Measurements from ENCODE around the gene ST8SIA1.

Gene ST8SIA1

DNA sequence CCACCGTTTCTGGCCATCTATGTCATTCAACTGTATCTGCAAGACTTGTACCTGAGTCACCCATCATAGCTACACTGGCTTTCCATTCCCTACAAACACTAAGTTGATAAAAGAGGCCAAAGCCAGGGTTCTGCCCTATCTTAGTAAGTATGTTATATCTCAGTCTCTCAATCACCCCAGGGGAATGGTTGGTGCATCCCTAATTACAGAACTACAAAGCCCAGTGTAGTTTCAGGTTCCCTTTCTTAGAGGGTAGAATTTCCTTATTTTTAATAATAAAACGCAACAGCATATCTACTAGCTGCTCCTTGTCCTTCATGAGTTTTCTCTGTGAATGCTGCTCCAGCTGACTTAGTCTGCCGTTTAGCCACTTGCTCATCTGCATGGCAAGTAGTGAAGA lies 57.6 kb downstream of the ST8SIA1 start:
- DNase-seq: no peak

DNA sequence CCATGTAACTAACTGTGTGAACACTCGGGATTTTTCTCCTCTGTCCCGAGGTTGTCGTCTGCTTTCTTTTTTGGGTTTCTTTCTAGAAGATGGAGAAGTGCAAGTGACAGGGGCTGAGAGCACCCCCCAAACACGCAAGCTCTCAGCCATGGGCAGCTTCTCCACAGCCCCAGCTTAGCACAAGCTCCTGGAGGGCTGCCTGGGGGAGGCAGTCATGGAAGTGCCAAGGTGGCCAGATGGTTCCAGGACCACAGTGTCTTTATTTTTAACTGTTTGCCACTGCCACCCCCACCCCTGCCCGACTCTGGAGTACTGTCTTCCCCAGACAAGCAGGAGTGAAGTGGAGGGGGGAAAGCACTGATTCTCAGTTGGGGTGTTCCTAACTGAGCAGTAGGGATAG lies 58.2 kb downstream of the ST8SIA1 start:
- DNase-seq: no peak

DNA sequence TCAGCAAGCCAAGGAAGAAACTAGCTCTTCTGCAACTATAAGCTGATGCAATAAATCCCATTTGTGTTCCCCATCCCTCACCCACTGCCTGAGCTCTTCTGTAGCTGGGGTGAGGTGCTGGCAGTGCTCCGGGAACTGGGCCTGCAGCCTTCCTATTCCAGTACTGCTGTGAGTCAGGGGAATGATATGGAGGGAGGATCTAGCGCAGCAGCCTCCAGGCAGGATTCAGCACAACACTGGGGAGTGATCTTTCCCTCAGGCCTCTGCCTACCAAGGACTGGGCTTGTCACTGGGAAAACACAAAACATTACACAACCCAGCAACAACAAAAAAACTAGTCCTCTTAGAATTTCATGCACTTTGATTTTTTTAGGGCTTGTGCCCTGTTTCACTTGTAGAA lies 58.7 kb downstream of the ST8SIA1 start:
- DNase-seq: no peak

DNA sequence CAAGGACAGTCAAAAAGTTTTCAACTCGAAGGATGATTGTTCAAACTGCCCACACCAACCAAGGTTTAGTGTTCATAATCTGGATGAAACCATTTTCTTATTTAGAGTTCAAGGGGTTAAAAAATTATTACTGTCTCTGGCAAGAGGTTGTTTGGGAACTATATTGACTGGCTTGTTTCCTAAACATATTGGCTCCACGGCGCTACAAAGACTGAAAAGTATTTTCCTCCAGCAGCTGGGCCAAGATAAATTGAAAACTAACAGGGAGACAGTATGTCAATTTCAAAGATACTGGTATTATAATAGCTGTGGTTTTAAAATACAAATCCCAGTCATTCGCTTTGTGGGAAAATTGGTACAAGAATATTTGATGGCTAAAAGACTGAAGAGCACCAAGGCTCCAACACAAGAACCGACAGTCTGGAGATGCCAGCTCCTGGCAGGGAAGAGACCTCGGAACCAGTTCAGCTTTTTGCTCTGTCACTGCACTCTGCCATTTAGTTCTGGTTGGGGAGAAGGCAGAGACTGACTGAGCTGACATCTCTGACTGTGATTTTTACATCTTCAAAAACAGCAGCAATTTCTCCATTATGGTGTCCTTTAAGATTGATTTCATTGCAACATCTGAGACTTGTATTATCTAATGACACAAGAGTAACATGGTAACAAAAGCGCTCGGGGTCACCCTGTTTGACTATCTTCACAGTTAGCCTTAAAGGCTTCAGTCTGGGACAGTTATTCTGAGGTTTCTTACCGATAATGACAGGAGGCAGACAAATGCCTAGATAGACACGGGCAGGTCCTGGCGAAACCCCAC lies 62.0 kb downstream of the ST8SIA1 start:
- DNase-seq: no peak

GRCh38 chr12:22271023-22271422 lies 63.5 kb downstream of the ST8SIA1 start:
- no peak for DNase-seq

- no peak for DNase-seq
Observed at GRCh38 chr12:22268973-22269372, 65.5 kb downstream of the ST8SIA1 start.

DNA sequence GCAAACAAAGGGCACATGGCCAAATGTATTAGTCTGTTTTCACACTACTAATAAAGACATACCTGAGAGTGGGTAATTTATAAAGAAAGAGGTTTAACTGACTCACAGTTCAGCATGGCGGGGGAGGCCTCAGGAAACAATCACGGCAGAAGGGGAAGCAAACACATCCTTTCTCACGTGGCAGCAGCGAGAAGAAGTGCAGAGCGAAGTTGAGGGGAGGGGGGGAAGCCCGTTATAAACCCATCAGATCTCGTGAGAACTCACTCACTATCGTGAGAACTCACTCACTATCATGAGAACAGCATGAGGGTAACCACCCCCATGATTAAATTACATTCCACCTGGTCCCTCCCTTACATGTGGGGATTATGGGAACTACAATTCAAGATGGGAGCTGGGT lies 66.1 kb downstream of the ST8SIA1 start:
- no peak for DNase-seq

DNA sequence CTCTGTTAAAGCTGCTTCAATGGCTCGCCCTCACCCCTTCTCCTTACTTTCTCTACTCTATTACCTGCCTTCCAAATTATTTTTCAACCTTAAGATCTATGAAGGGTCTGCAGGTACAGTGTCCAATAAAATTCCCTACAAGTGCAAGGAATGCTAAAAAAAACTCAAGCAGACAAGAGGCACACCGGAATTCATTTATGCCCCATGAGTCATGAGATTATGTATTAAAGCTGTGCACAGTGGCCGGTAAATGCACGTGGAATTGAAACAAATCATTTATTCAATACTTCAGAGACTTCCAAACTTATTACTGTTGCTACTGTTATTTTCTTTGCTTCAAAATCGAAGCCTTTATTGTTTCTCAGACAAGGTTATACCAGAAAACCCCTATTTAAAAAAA lies 68.4 kb downstream of the ST8SIA1 start:
- DNase-seq: no peak

GRCh38 chr12:22264380-22264779 lies 70.1 kb downstream of the ST8SIA1 start:
- DNase-seq: no peak

DNA sequence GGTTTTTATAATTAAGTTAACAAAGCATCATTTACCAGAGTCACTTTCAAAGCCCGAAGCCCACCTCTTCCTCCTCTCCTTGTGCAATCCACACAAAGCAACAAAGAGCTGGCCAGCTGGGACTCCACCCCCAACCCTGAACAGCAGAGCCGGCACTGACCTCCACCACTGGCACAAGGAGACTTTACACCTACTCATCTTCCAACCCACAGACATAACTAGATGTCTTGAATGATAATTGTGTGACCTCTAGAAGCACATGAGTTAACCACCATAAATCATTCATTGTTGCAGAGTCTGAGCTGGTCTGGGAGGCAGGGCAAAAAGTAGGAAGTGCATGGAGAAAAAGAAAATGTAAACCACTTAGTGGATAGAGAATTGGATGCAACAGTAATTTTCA lies 72.2 kb downstream of the ST8SIA1 start:
- DNase-seq: no peak

- no peak for DNase-seq
Observed at GRCh38 chr12:22257100-22257499, 77.4 kb downstream of the ST8SIA1 start.

- DNase-seq: no peak
Observed at GRCh38 chr12:22256605-22257004, 77.9 kb downstream of the ST8SIA1 start.

DNA sequence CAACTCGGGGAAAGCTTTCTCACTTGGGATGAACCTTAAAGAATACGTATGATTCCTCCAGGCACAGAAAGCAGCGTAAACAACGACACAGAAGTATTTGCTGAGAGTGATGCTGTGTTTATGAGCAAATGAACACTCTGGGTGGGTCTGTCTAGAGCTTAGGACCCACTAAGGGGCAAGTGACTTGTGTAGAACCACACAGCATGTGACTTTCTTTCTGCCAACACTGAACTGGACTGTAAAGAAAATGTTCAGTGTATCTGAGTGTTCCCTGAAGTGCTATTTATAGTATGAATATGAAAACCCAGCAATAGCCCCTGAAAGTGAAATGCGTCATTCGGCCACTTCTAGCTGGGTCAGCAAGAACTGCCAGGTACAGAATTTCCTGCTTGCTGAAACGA lies 78.5 kb downstream of the ST8SIA1 start:
- no peak for DNase-seq

- no peak for DNase-seq
Observed at GRCh38 chr12:22255097-22255496, 79.4 kb downstream of the ST8SIA1 start.

DNA sequence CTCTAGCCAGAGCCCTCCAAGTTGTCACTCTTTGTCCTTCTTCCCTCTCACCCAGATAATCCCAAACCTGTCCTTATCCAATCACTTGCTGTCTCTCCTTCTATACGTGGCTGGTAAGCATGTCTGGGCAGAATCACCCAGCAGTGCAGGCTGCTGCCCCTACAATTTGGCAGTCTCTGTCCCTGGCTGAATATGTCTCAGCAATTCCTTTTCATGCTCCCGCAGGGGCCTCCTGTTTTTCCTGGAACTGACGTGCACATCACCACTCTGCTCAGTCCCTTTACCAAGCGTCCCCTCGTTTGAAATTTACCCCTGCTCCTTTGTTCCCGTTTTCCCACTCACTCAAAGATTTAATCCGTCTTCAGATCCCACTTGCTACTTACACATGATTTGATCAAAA lies 80.0 kb downstream of the ST8SIA1 start:
- no peak for DNase-seq

- no peak for DNase-seq
Observed at GRCh38 chr12:22252057-22252456, 82.5 kb downstream of the ST8SIA1 start.

DNA sequence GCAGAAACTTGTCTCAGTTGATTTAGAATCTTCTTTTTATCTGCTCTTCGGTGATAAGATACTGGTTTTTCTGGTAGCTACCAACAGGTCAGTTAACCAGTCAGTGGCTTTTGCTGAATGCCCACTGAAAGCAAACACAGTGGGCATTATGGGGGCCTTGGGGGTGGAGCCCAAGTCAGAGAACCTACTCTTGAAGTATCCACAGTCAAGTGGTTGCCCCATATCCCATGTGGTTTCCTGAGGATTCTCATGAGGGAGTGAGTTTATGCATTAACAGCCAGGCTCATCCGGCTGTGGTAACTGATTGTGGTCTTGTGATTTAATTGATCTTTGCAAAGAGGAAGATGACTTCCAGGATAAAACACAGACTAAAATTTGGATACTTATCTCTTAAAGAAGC lies 83.7 kb downstream of the ST8SIA1 start:
- DNase-seq: no peak

DNA sequence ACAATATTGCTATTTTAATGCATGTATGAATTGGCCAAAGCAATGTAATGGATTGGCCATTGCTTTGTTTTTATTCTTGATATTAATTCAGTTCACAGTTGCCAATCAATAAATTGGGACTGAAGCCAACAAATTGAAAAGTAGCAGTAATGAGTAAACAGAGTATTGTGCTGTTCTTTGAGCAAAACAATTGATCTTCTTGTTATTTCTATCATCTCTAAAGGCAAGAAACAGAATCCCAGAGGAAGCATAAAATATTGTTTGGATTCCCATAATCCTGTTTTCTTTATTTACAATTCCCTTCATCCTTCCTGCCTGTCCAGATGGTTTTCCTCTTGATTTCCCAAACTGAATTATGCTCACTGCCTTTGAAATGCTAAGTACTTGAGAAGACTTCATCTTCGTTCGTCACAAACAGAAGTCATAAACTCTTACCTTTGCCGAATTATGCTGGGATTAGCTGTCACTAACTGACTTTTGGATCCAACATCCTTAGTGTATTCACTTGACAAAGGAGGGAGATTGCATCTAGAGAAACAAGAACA lies 85.9 kb downstream of the ST8SIA1 start:
- no peak for DNase-seq

GRCh38 chr12:22248121-22248520 lies 86.4 kb downstream of the ST8SIA1 start:
- no peak for DNase-seq

DNA sequence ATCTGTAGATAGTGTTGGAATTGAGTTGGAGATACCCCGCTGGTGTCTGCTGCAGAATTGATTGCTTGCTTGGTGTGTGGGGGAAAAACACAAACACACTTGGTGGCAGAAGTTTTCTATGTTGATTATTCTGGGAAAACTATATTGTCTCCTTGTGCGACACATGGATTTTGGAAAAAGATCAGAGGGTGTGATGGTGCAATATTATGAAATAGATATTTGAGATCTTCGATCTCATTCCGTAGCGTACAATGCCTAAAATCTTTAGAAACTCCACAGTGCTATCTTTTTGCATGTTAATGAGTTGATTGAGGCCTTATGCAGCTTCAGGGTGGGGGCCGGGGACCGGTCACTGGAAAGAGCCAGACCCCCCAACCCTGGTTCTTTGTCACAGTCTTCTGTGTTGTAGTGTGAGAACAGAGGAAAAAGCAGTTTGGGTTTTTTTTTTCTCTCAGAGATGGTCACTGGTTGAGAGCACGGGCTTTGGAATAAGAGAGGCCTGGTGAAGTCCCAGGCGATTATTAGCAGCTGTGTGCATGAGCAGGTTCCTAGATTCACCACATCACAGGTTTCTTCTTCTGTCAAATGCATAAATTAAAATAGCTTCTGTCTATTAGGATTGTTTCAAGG lies 88.2 kb downstream of the ST8SIA1 start:
- DNase-seq: no peak

- no peak for DNase-seq
Observed at GRCh38 chr12:22242726-22243125, 91.8 kb downstream of the ST8SIA1 start.

DNA sequence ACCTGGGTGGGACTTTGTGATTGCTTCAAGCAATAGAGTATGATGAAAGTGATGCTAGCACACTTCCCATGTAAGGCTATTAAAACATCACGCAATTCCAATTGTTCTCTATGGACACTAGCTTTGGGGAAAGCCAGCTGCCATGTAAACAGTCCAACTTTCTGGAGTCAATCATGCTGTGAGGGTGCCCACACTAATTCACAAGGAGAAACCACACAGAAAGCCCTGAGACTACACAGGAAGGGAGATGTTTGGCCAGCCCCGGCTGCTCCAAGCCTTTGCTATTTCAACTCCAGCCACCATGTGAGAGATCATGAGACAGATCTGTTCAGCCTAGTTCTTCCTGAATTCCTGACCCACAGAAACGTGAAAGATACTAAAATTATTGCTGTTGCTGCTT lies 96.3 kb downstream of the ST8SIA1 start:
- no peak for DNase-seq

DNA sequence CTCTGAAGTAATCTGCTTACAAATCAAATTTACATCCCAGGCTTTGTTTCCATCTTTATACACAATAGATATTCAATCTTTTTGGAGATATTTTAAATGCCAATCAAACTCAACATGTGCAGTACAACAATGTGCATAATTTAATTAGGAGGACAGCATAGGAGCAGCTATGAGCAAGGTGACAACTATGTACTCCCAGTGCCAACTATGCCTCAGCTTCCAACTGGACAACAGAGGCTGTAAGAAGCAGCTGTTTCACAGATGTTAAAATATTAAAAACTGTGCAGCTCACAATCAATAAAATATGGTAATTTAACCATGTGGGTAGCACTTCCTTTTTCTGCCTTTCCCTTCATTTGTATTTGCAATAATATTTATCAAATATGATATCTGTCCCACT lies 99.9 kb downstream of the ST8SIA1 start:
- DNase-seq: no peak

DNA sequence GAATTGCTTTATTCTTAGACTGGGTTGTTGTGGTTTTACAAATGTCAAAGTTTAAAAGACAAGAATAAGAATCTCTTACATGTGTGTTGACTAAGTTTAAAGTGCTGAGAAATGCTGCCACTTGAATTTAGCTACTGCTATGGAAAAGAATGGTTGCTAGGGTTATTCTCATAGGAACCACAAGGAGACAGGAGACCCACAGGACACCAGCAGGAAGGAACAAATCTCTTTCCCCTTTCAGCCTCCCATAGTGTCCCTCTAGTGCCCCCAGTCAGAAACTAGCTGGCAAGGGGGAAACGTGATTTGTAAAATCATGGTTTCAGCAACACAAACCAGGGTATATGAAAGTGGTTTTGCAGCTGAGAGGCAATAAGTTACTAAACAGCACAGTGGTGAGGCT lies 102.7 kb downstream of the ST8SIA1 start:
- no peak for DNase-seq

GRCh38 chr12:22231078-22231477 lies 103.4 kb downstream of the ST8SIA1 start:
- no peak for DNase-seq
